Activated CD8-positive, alpha-beta memory T cell treated with anti-CD3 and anti-CD28 coated beads for 24 hours (primary cell): ENCODE data around the gene SPANXN1.
"Not testable (repeated sequence)": the region's sequence is repeated elsewhere in the genome, so short reads cannot be mapped to it uniquely, and the experiment has no call there.

Experiments
- DNase-seq: peaks from one replicate; pipeline ENCODE4 v3.0.0-alpha.2; 2020

SPANXN1 gene, protein sequence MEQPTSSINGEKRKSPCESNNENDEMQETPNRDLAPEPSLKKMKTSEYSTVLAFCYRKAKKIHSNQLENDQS

DNA sequence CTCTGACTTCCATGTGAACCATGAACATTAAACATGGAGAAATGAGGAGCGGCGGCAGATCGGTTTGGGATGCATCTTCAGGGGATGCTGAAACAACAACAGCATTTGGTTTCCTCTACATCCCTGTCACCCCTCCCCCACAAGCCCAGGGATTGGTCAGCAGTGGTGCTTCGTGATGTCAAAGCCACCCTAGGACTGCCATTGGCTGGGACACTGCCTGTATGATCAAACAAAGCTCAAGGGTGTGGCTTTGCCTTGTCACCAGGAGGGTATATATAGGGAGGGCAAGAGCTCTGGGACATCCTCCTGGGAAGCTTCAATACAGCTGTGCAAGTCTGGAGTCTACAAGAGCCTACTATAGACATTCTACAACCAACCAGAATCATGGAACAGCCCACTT, at the start of gene SPANXN1:
TSS of gene SPANXN1 (plus strand) at position 301 of the 400 bp plus-strand sequence. CDS start at position 385, 84 bp downstream.
- not testable (repeated sequence) for DNase-seq

DNA sequence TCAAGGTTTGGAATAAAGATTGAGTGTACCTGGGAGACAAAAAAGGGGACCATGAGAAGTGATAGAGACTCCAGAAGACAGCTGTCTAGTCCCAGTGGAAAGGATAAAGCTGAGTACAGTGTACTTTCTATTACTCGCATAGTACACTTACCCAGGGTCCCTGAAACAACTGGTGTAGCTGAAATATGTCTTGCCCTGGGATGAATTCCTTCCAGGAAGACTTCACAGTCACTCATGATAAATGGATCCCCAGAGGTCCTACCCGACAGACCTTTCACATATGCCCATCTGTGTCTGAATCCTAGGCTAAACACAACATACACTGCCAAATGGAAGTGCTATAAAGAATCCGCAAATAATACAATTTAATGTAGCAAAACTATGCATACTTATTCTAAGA, 48.2 kb upstream of the SPANXN1 start:
- no peak for DNase-seq

DNA sequence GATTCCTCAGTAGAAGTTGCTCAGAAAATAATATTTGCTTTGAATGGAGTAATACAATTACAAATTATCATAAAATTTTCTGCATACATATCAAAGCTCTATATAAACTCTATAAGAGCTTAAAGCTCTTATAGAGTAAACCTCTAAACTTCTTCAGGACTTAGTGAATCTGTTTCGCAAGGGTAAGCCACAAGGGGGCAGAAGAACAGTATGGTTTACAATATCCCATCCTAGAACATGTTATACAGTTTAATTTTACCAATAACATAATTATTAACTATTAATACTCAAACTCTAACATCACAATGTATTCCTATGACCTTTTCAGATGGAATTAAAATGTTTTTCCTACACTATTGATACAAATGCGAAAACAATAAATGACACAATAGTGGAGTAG, 33.8 kb upstream of the SPANXN1 start:
- no peak for DNase-seq

DNA sequence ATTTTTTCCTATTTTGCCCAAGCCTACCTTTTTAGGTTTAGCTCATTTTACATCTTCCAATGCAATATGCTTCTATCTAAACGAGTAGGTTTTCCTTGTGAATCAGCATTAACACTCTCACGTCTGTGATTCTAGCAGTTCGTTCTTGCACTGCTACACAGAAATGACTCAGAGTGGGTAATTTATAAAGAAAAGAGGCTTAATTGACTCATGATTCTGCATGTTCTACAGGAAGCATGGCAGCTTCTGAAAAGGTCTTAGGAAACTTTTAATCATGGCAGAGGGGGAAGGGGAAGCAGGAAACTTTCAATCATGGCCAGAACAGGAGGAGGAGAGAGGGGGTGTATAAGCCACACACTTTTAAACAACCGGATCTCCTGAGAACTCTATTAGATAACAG, 44.9 kb downstream of the SPANXN1 start:
- no peak for DNase-seq
